HUES6 (cell line): ENCODE results near the gene SIRPB1.

Experiments
- H3K27ac ChIP-seq: 2 replicates; pipeline ENCODE4 v1.7.0; 2013; ENCODE audit warnings: low read depth, mild to moderate bottlenecking, low read length, inconsistent platforms
- H3K27me3 ChIP-seq: 2 replicates; pipeline ENCODE4 v1.6.1; 2013; ENCODE audit warnings: low read length; ENCODE audit not compliant: control insufficient read depth, insufficient read depth
- H3K36me3 ChIP-seq: 2 replicates; pipeline ENCODE4 v1.6.1; 2013; ENCODE audit warnings: low read length; ENCODE audit not compliant: control insufficient read depth, insufficient read depth
- H3K4me1 ChIP-seq: 2 replicates; pipeline ENCODE4 v1.6.1; 2013; ENCODE audit warnings: low read length; ENCODE audit not compliant: control insufficient read depth, insufficient read depth
- H3K4me3 ChIP-seq: 2 replicates; pipeline ENCODE4 v1.5.1; 2013; ENCODE audit warnings: low read depth, low read length
- H3K9ac ChIP-seq: one replicate; pipeline ENCODE4 v1.6.1; 2013; ENCODE audit warnings: mild to moderate bottlenecking, low read length
- H3K9me3 ChIP-seq: 2 replicates; pipeline ENCODE4 v1.6.1; 2013; ENCODE audit warnings: low read depth, low read length; ENCODE audit not compliant: control insufficient read depth, insufficient read depth

SIRPB1 gene

DNA sequence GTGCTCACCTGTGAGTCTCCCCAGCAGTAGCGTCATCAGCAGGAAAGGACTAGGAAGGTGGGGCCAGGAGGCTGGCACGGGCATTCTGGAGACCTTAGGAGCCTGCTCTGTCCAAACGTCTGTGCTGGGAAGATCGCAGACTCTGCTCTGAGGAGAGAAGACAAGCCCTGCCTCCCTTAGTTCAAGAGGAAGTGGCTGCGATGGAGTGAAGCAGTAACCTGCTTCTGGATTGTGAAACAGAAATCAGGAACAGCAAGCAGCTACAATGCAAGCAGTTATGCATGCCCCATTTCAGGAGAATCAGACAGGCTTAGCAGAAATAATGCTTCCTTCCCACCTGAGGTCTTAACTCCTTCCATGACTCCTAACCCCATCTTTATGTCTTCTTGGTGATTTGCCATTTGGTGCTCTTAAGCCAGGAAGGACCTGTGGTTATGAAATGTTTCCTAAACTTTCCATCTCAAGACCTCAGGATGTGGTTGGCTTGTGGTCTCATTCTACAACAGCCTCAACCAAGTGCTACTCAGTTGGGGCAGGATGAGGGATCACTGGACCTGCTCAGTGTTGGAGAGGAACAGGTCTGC, at the start of gene SIRPB1:
TSS of gene SIRPB1 (minus strand) at position 149 of the 584 bp plus-strand sequence. CDS start at position 84, 65 bp downstream.
- Histone ChIP-seq H3K4me3 (no peak within 1 kb of the TSS), H3K4me1 (no peaks in the 10 kb centered on the region), H3K27ac (no peak within 1 kb of the TSS), H3K27me3 (0 out of 2 replicates have a peak, but pooled peaks cover 2% of the 10 kb centered on the region), H3K9ac (no peak within 1 kb of the TSS), H3K36me3 (no peaks in the 10 kb centered on the region), H3K9me3 (peaks cover 8% of the 10 kb centered on the region; the same call in 1 of the 2 replicates)

DNA sequence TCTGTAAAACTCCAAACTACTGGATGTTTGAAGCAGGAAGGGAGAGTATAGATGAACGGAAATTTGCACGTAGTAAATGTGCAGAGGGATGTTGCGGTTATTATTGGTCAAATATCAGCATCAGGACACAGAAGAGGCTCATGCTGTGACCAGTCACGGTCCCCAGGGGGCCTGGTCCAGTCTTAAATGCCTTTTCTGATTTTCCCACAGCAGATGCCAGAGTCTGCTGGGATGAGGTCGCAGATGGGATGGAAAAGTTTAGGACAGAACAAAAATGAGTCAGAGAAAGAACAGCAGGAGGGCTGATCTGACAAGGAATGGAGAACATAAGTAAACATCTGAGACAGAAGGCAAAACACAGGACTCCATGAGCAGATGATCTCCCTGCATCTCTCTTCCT, 49.5 kb upstream of the SIRPB1 start:
- no peaks in the 10 kb centered on the region for H3K4me1 ChIP-seq
- no peak overlapping the region for H3K27ac ChIP-seq
- H3K4me3 ChIP-seq = no peak overlapping the region
- no peak overlapping the region for H3K9ac ChIP-seq
- H3K27me3 ChIP-seq = no peaks in the 10 kb centered on the region
- H3K36me3 ChIP-seq = no peaks in the 10 kb centered on the region
- H3K9me3 ChIP-seq = peaks cover 21% of the 10 kb centered on the region

DNA sequence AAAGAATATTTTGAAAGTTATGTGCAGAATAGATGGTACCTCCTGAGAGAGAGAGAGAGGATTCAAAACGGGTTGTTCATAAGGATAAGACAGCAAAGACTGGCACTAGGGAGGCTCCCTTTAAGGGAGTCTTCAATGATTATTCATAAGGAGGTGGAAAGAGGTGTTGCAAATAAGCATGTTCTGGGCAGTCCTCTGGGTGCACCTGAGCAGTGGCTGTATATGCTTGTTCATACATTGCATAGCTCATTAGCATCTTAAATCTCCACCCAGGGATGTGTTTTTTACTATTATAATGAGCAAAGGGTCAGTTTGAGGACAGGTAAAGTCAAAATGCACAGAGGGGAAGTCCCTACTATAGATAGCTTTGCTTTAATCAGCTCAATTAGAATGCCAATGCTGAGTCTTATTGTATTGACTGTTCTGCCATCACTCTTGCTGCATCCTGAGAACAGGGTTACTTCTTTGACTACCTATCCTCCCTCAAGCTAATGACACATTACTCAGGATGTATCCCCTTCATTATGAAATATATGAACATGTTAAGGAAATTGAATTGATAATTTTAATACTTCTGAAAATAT, 47.8 kb upstream of the SIRPB1 start:
- Histone ChIP-seq H3K9me3 (peaks cover 21% of the 10 kb centered on the region), H3K4me1 (no peaks in the 10 kb centered on the region), H3K27ac (no peak overlapping the region), H3K9ac (no peak overlapping the region), H3K27me3 (no peaks in the 10 kb centered on the region), H3K4me3 (no peak overlapping the region), H3K36me3 (no peaks in the 10 kb centered on the region)

DNA sequence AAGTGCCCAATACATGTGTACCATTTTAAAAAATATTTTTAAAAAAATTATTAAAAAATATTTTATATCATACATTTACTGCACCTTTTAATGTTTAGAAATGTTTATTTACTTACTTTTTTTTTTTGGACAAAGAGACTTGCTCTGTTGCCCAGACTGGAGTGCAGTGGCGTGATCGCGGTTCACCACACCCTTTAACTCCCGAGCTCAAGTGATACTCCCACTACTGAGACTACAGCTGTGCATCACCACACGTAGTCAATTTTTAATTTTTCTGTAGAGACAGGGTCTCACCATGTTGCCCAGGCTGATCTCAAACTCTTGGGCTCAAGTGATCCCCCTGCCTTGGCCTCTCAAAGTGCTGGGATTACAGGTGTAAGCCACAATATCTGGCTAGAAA, 47.0 kb upstream of the SIRPB1 start:
- Histone ChIP-seq H3K4me1 (no peaks in the 10 kb centered on the region), H3K36me3 (no peaks in the 10 kb centered on the region)

DNA sequence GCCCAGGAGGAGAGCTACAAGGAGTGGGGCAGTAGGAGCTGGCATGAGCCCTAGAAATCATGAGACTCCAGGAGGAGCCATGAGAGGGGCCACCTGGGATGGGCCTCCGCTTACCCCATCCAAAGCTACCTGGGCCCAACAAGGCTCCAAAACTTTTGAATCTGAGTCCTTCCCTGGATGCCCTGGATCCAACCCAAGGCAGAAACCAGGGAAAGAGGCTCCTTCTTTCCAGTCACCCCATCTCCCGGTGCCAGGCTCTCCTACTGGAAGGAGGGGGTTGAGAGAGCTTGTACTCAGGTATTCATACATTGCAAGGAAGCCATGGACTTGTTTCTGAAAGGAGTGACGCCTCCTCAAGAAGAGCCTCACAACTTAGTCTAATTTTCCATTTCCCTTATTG, 45.5 kb upstream of the SIRPB1 start:
- Histone ChIP-seq H3K4me1 (no peaks in the 10 kb centered on the region), H3K9ac (no peak overlapping the region), H3K9me3 (peaks cover 4% of the 10 kb centered on the region; the same call in 1 of the 2 replicates), H3K36me3 (no peaks in the 10 kb centered on the region), H3K27me3 (no peaks in the 10 kb centered on the region), H3K4me3 (no peak overlapping the region), H3K27ac (no peak overlapping the region)

More for the DNA sequence above, 47.0 kb upstream of the SIRPB1 start:
- no peak overlapping the region for H3K4me3 ChIP-seq
- H3K27ac ChIP-seq = no peak overlapping the region
- H3K9ac ChIP-seq = no peak overlapping the region
- peaks cover 15% of the 10 kb centered on the region for H3K9me3 ChIP-seq
- H3K27me3 ChIP-seq = no peaks in the 10 kb centered on the region

DNA sequence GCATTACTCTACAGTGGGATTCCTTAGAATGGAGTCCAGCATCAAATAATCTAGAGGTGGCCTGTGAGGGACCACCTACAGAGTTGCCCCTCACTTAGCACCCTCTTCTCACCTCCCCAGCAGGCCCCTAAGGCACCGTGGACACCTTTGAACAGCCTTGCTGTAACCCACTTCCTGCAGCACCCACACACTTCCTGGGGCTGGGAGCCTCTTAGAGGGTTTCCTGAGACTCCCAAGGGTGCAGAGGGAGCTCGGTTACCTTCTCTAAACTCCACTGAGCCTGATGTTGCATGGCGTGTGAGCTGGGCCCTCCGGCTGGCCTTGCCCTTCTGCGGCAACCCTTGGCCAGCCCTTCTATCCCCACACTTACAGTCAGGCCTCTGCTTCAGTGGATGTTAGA, 45.1 kb upstream of the SIRPB1 start:
- Histone ChIP-seq H3K4me1 (no peaks in the 10 kb centered on the region), H3K27ac (no peak overlapping the region), H3K36me3 (no peaks in the 10 kb centered on the region), H3K9ac (no peak overlapping the region), H3K27me3 (no peaks in the 10 kb centered on the region), H3K4me3 (no peak overlapping the region), H3K9me3 (peaks cover 2% of the 10 kb centered on the region; the same call in 1 of the 2 replicates)

DNA sequence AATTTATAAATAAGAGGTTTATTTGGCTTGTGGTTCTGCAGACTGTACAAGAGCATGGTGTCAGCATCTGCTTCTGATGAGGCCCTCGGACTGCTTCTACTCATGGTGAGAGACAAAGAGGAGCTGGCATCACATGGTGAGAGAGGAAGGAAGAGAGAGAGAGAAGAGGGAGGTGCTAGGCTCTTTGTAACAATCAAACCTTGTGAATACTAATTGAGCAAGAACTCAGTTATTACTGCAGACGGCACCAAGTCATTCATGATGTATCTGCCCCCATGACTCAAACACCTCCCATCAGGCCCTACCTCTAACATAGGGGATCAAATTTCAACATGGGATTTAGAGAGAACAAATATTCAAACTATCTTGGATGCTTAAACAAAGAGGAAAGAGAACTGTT, 44.1 kb upstream of the SIRPB1 start:
- H3K9ac ChIP-seq = no peak overlapping the region
- H3K4me1 ChIP-seq = no peaks in the 10 kb centered on the region
- H3K36me3 ChIP-seq = no peaks in the 10 kb centered on the region
- no peak overlapping the region for H3K4me3 ChIP-seq
- H3K27me3 ChIP-seq = no peaks in the 10 kb centered on the region
- H3K27ac ChIP-seq = no peak overlapping the region
- H3K9me3 ChIP-seq = peaks cover 2% of the 10 kb centered on the region; the same call in 1 of the 2 replicates

DNA sequence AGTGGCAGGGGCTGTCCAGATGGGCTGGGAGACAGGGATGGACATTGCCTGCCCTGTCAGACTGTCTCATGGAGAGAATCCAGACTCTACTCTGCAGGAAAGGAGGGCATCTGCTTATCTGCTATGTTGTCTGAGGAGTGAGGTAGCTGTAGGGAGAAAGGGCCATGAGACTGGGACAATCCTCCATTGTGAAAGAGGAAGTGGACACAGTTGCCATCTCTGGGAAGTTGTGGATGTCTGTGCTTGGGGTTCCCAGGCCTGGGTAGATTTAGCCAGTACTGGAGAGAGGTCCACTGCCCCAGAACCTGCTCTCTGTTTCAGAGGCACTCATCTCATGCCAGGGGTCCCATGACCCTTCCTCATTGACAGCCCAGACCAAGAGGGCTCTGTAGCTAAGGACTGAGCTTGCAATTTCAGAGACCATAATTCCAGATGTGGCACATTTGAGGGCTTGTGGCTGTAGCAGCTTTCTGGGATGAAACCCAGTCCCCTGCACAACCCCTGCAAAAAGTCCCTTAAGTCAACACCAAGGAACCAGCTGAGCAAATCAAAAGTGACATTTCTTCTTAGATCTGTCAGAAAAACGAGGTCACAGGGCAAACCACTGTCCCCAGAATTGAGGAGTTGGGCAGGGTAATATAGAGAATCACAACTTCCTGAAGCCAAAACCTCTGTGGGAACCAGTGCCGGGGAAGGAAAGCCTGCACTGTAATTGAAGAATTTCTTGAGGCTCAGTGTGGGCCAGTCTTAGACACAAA, 41.9 kb upstream of the SIRPB1 start:
- H3K36me3 ChIP-seq = no peaks in the 10 kb centered on the region
- H3K4me1 ChIP-seq = no peaks in the 10 kb centered on the region
- H3K9me3 ChIP-seq = no peaks in the 10 kb centered on the region
- H3K27ac ChIP-seq = no peak overlapping the region
- H3K9ac ChIP-seq = no peak overlapping the region
- no peaks in the 10 kb centered on the region for H3K27me3 ChIP-seq
- no peak overlapping the region for H3K4me3 ChIP-seq

DNA sequence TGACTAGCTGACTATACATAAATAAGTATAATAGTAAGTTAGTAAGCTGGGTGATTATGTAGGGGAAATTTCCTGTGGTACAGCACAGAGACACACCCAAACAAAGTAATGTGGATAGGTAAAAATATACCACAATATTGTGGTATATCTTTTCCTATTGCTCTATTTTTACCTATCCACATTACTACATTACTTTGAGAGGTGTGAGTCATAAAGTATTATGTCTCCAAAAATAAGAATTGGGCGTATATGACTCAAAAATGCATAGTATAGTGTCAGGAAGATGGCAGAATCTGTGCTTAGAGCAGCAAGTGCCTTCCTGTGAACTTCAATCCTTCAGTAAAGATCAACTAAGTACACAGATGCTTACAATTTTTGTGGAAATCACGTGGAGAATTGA, 40.4 kb upstream of the SIRPB1 start:
- no peaks in the 10 kb centered on the region for H3K4me1 ChIP-seq
- H3K36me3 ChIP-seq = no peaks in the 10 kb centered on the region
- no peak overlapping the region for H3K4me3 ChIP-seq
- H3K27ac ChIP-seq = no peak overlapping the region
- no peak overlapping the region for H3K9ac ChIP-seq
- H3K9me3 ChIP-seq = no peaks in the 10 kb centered on the region
- H3K27me3 ChIP-seq = no peaks in the 10 kb centered on the region

DNA sequence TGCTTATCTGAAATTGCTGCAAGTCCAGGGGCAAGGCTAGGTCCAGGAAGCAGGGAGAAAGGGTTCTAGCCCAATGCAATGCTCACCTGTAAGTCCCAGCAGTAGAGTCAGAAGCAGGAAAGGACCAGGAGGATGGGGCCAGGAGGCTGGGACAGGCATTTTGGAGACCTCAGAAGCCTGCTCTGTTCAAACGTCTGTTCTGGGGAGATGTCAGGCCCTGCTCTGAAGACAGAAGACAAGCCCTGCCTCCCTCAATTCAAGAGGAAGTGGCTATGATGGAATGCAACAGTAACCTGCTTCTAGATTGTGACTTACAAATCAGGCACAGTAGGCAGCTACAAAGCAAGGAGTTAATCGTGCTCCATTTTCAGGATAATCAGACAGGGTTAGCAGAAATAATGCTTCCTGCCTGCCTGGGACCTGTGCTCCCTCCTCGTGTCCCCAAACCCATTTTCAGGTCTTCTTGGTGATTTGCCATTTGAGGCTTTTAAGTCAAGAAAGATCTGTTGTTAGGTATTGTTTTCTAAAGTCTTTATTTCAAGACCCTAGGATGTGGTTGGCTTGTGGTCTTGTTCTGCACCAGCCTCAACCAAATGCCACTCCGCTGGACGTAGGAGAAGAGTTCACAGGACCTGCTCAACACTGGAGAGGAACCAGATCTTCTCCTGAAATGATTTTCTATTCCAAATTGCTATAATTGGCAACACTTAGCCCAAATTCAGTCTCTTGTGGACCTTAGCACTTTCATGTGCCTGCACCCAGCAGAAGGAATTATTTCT, 37.9 kb upstream of the SIRPB1 start, which contains the start of gene SIRPG:
TSS of gene SIRPG (minus strand) at position 224 of the 779 bp plus-strand sequence. CDS start at position 159, 65 bp downstream.
- Histone ChIP-seq H3K36me3 (no peaks in the 10 kb centered on the region), H3K4me3 (no peak within 1 kb of the TSS), H3K9me3 (no peaks in the 10 kb centered on the region), H3K4me1 (no peaks in the 10 kb centered on the region), H3K27me3 (no peaks in the 10 kb centered on the region), H3K27ac (no peak within 1 kb of the TSS), H3K9ac (no peak within 1 kb of the TSS)
